Endothelial cell of umbilical vein (primary cell): ENCODE measurements around the gene COMMD2. TPM values are rescaled to one million over a fixed set of nuclear protein-coding genes. Genes with fewer than 3 reads are reported as not detected.

Experiments
- BruUV-seq: library from RNA; stranded (reverse); fragments of 400-500 nt; replicated peaks from 2 replicates; lab custom pipeline; 2021; lab: Mats Ljungman, UMichigan
- CTCF ChIA-PET: fragments of 300-600, 350-600 bp; sonication (Branson Sonifier 250); formaldehyde crosslinking; loops from one replicate; lab custom pipeline; 2021; ENCODE audit warnings: antibody characterized with exemption, inconsistent platforms; lab: Charles Lee
- POLR2A ChIA-PET: fragments of 300-600, 350-600 bp; sonication (Branson Sonifier 250); formaldehyde crosslinking; loops from one replicate; lab custom pipeline; 2021; ENCODE audit warnings: antibody characterized with exemption, inconsistent platforms; lab: Charles Lee
- DNase-seq: peaks from one replicate; pipeline ENCODE4 v3.0.0-alpha.2; 2011; ENCODE audit warnings: low read depth, low spot score
- FAIRE-seq: peaks from 2 replicates; lab custom pipeline; 2011; peaks lifted over from hg19 to GRCh38; lab: Jason Lieb, UNC
- H2AFZ ChIP-seq: 2 replicates; pipeline ENCODE4 v1.6.0; 2012; ENCODE audit warnings: low read depth, low read length, control low read depth, inconsistent platforms
- H3K27ac ChIP-seq: 2 replicates; pipeline ENCODE4 v1.5.1; 2011; ENCODE audit warnings: low read depth, mild to moderate bottlenecking, control low read depth, low read length, moderate library complexity; ENCODE audit not compliant: insufficient read depth
- H3K27me3 ChIP-seq, 2 experiments: 2 replicates each; pipeline versions ENCODE4 v1.6.0 to v1.6.1; 2011; ENCODE audit warnings: low read length in 2 of 2, mixed read lengths in 1 of 2; ENCODE audit not compliant: control insufficient read depth in 2 of 2, insufficient read depth in 2 of 2
- H3K36me3 ChIP-seq, 2 experiments: 2 replicates in 1 of 2; 3 replicates in 1 of 2; pipeline ENCODE4 v1.5.1; 2011; ENCODE audit warnings: low read length in 2 of 2, mild to moderate bottlenecking in 1 of 2, moderate library complexity in 1 of 2; ENCODE audit not compliant: control insufficient read depth in 2 of 2, insufficient read depth in 2 of 2; ENCODE audit errors: extremely low read depth in 1 of 2
- H3K4me1 ChIP-seq: 3 replicates; pipeline ENCODE4 v1.5.1; 2011; ENCODE audit warnings: mild to moderate bottlenecking, low read length; ENCODE audit not compliant: control insufficient read depth, insufficient read depth; ENCODE audit errors: extremely low read depth
- H3K4me2 ChIP-seq: 2 replicates; pipeline ENCODE4 v1.6.1; 2011; ENCODE audit warnings: low read length, control low read depth, mixed read lengths; ENCODE audit not compliant: insufficient read depth
- H3K4me3 ChIP-seq, 3 experiments: fragments of 200-600 bp in 1 of 3; sonication (generic), shearing (Covaris generic) in 1 of 3; replicated peaks in 1 of 3; 2 replicates each; pipeline ENCODE4 v1.5.1; 2011 to 2016; ENCODE audit warnings: control low read depth in 3 of 3, low read length in 3 of 3, mild to moderate bottlenecking in 2 of 3, inconsistent platforms in 1 of 3, low read depth in 1 of 3, moderate library complexity in 1 of 3; ENCODE audit not compliant: insufficient read depth in 1 of 3
- H3K79me2 ChIP-seq: 2 replicates; pipeline ENCODE4 v1.6.0; 2012; ENCODE audit warnings: low read length, inconsistent platforms; ENCODE audit not compliant: control insufficient read depth, insufficient read depth
- H3K9ac ChIP-seq: replicated peaks from 2 replicates; pipeline ENCODE3; 2011; ENCODE audit warnings: low read length, control low read depth; ENCODE audit not compliant: insufficient read depth; ENCODE audit errors: extremely low read depth
- H3K9me1 ChIP-seq: replicated peaks from 3 replicates; pipeline ENCODE4 v1.6.0; 2011; ENCODE audit warnings: mild to moderate bottlenecking, low read length; ENCODE audit not compliant: control insufficient read depth, insufficient read depth; ENCODE audit errors: extremely low read depth
- H3K9me3 ChIP-seq: replicated peaks from 2 replicates; pipeline ENCODE4 v1.5.1; 2012; ENCODE audit warnings: low read length, inconsistent platforms; ENCODE audit not compliant: control insufficient read depth, insufficient read depth
- H4K20me1 ChIP-seq: replicated peaks from 2 replicates; pipeline ENCODE3; 2011; ENCODE audit warnings: mild to moderate bottlenecking, low read length; ENCODE audit not compliant: control insufficient read depth, insufficient read depth; ENCODE audit errors: extremely low read depth
- CTCF ChIP-seq, 2 donors: IDR thresholded peaks; 1 replicate in 1 of 2; 2 replicates in 1 of 2; pipeline ENCODE4 v1.5.1; 2011; ENCODE audit warnings: low read length in 2 of 2, mild to moderate bottlenecking in 2 of 2, moderate library complexity in 2 of 2, control low read depth in 1 of 2, inconsistent platforms in 1 of 2, low read depth in 1 of 2; ENCODE audit not compliant: insufficient read depth in 1 of 2; ENCODE audit errors: extremely low read depth in 1 of 2
- EZH2 ChIP-seq: IDR thresholded peaks from 2 replicates; pipeline ENCODE4 v1.6.1; 2012; ENCODE audit warnings: borderline replicate concordance, low read depth, mild to moderate bottlenecking, moderate library complexity, low read length, inconsistent platforms; ENCODE audit not compliant: severe bottlenecking
- FOS ChIP-seq: IDR thresholded peaks from 2 replicates; pipeline ENCODE4 v1.6.1; 2011; ENCODE audit warnings: mild to moderate bottlenecking, low read length, moderate library complexity, borderline replicate concordance; ENCODE audit not compliant: insufficient read depth
- GATA2 ChIP-seq: IDR thresholded peaks from 2 replicates; pipeline ENCODE4 v1.7.0; 2011; ENCODE audit warnings: low read depth, mild to moderate bottlenecking, moderate library complexity, mixed read lengths, low read length; ENCODE audit not compliant: insufficient read length, insufficient read depth
- JUN ChIP-seq: IDR thresholded peaks from 2 replicates; pipeline ENCODE4 v1.6.1; 2011; ENCODE audit warnings: borderline replicate concordance, low read depth; ENCODE audit not compliant: insufficient read length, insufficient read depth
- MYC ChIP-seq: IDR thresholded peaks from one replicate; pipeline ENCODE4 v1.6.1; 2011; ENCODE audit warnings: mild to moderate bottlenecking, low read depth, low read length
- POLR2A ChIP-seq: IDR thresholded peaks from 2 replicates; pipeline ENCODE4 v1.6.1; 2012; ENCODE audit warnings: low read depth, mild to moderate bottlenecking, control low read depth, low read length
- POLR2AphosphoS5 ChIP-seq: IDR thresholded peaks from 2 replicates; pipeline ENCODE4 v1.6.1; 2012; ENCODE audit warnings: low read depth, mild to moderate bottlenecking, control low read depth, low read length, moderate library complexity; ENCODE audit not compliant: insufficient read depth
- dilution Hi-C: fragments of 300-500 bp; cut with MboI; formaldehyde crosslinking; loops from one replicate; pipeline ENCODE4 v1.15.0; 2019; ENCODE audit warnings: low sequenced_read_pairs; ENCODE audit not compliant: extremely low pct_ligation_motif_present
- intact Hi-C: fragments of 100-400 bp; cut with micrococcal nuclease; formaldehyde crosslinking; loops from one replicate; pipeline ENCODE4 v1.10.0; 2022
- polyA plus RNA-seq, 4 experiments: library from polyadenylated mRNA; depleted of rRNA in 3 of 4; stranded (reverse) in 3 of 4; unstranded in 1 of 4; fragments of >200 nt; gene quantifications; 2 replicates each; pipeline versions ENCODE4 v1.2.1 to v1.2.3, GENCODE V29; 2011 to 2012; ENCODE audit warnings: missing spikeins in 1 of 4
- total RNA-seq: library from RNA; stranded (reverse); gene quantifications from 2 replicates; pipeline ENCODE4 v1.2.3, GENCODE V29; 2021
- TF ChIP-seq, protein P1 (sequence below): IDR thresholded peaks from 2 replicates; pipeline ENCODE4 v1.6.1; 2011; ENCODE audit not compliant: insufficient read depth, insufficient read length

COMMD2 gene
- total and polyA plus RNA-seq, 2 donors (not counting 3 experiments of a cell fraction or from before 2014, with no cell fraction given) = 18.3 to 51.0 TPM

- Histone ChIP-seq H3K79me2 (no peaks in the 10 kb centered on the region), H4K20me1 (no peaks in the 10 kb centered on the region), H3K4me2 (no peak overlapping the region), H3K4me1 (no peaks in the 10 kb centered on the region), H3K27ac (no peak overlapping the region), H3K36me3 (no peaks in the 10 kb centered on the region), H2AFZ (no peak overlapping the region), H3K4me3 (no peak overlapping the region), H3K9me3 (no peaks in the 10 kb centered on the region), H3K9ac (no peak overlapping the region), H3K9me1 (no peaks in the 10 kb centered on the region), H3K27me3 (no peaks in the 10 kb centered on the region)
- intact Hi-C loops (no loop called here), dilution Hi-C loops (loop anchor here (25.0 kb wide), 1 partner anchor 220 kb away; no protein-coding TSS in a partner anchor)
- TF ChIP-seq JUN (no peak), CTCF (IDR thresholded peaks at IDR 0.05; ENCODE audit: extremely low read depth in 1 of 2, insufficient read depth in 1 of 2, low read depth in 1 of 2, low read length in 2 of 2) (no peak), FOS (no peak), POLR2AphosphoS5 (no peak), GATA2 (no peak), POLR2A (no peak), EZH2 (no peak), MYC (no peak)
- TF ChIP-seq, protein P1, sequence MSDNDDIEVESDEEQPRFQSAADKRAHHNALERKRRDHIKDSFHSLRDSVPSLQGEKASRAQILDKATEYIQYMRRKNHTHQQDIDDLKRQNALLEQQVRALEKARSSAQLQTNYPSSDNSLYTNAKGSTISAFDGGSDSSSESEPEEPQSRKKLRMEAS = no peak
- DNase-seq (no peak), FAIRE-seq (no peak)
- CTCF ChIA-PET = no interaction called here
- POLR2A ChIA-PET = no interaction called here
- no TSS peak for BruUV-seq
These were observed 20.1 kb downstream of the COMMD2 start for GRCh38 chr3:149732234-149732633.
